Stimulated activated CD8-positive, alpha-beta memory T cell treated with anti-CD3 and anti-CD28 coated beads, Interleukin-7, amount 100 ng/mL, for 48 hours (primary cell): ENCODE measurements around the gene SOX8.
A peak's percentile ranks its signal among the peaks of the same experiment; 100 is the strongest.

Experiments used
- DNase-seq, 2 donors: peaks; one replicate each; pipeline ENCODE4 v3.0.0-alpha.2; 2020; ENCODE audit warnings: low read depth in 1 of 2; ENCODE audit errors: extremely low read depth in 1 of 2

Gene SOX8

DNA sequence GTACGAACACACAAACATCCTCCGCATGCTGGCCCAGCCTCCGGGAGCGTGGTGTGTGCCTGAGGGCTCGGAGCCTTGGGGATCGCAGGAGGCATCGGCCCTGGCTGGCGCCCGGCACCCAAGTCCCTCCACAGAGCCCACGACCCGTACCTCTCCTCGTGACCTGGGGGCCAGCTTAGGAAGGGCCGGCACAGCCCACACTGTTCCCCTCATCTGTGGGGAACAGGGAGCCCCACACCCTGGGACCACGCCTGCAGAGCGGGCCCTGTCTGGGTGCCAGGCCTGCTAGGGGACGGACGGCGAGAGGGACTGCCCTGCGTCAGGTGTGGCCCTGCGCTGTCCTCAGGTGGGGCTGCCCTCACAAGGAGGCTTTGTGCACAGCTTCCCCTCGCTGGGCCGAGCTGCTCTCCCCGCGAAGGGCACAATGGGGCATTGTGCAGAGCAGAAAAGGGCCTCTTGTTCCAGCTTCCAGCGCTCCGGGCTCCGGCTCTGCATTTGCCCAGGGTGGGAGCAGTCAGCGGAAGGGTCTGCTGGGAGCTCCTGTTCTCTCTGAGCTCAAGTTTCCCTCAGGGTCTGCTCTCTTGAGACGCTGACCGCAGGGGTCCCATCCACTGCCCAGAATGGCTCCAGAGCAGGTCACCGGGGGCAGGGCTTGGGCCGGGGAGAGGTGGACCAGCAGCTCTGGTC lies 9.1 kb upstream of the SOX8 start:
- no peak for DNase-seq

DNA sequence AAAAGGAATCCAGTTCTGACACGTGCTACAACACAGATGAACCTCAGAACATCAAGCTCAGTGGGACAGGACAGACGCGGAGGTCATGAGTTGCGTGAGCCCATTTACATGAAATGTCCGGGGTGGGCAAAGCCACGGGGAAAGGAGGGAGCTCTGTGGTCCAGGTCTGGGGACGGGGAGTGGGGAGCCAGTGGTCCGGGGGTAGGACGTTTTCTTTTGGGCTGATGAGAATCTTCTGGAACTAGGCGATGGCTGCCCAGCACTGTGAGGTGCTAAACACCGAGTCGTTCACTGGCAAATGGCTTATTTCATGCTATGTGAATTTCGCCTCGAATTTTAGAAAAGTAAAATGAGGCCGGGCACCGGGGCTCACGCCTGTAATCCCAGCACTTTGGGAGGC lies 8.2 kb upstream of the SOX8 start:
- no peak for DNase-seq

DNA sequence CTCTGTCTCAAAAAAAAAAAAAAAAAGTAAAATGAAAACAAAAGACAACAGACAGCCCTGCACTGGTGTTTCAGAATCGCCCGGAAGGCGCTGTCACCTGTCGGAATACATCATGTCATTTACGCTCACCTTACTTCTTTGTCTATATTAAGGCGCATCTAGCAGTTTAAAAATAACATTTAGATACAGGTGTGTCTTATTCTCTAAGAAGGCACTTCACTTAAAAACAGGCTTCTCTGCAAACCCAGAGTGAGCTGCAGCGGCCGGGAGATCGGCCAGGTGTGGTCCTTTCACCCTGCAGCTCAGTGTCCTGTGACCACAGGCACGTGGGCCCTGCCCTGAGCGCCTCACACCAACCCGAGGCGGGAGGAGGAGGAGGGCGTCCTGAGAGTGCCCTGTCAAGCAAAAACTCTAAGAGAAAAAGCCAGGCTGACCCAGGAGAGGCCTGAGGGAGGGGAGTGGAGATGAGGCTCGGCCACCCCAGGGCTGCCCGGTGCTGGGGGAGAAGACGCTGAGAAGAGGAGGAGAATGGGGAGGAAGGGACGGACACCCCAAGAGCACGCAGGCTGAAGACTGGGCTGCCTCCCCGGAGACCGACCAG lies 7.5 kb upstream of the SOX8 start:
- DNase-seq: no peak

DNA sequence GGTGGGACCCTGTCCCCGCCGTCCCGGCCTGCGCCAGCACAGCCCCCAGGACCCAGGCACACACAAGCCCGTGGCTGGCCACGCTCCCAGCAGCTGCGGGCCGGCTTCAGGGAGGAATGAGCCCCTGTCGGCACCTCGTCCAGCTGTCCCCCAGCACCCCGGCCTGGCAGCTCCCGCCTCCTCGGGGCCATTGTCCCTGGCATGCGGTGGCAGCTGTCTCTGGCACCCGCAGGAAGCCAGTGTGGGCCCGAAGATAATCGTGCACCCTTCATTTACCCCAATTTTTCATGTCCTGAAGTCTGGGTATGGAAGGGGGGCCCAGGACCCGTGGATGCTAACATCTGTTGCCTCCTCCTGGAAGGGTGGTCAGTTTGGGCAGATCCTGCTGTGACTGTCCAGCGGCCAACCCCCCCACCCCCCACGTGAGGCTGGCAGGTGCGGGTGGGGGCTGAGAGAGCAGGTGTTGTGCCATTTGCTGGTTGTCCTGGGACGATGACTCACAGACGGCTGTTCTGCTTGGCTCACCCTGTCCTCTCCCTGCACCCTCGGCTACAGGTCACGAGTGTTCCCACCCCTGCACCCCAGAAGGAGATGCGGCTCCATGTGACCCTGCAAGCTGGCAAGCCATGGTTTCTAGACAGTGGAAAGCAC lies 6.8 kb upstream of the SOX8 start:
- no peak for DNase-seq

DNA sequence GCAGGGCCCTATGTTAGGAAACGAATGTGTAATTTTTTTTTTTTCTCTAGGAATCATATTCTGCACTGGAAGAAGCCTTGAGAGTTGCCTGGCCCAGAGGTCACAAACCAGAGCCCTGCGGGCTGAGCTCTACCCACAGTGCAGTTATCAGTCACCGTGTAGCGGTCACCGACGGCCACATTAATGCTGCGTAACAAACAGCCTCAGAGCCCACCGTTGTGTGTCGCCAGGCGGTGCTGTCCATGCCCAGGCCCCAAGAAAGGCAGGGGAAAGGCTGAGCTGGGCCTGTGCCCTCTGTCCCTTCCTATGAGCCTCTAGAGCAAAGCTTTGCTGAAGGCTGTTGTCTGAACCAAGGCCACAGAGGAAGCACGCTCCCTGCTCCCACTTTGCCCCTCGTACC lies 6.3 kb upstream of the SOX8 start:
- DNase-seq: no peak

DNA sequence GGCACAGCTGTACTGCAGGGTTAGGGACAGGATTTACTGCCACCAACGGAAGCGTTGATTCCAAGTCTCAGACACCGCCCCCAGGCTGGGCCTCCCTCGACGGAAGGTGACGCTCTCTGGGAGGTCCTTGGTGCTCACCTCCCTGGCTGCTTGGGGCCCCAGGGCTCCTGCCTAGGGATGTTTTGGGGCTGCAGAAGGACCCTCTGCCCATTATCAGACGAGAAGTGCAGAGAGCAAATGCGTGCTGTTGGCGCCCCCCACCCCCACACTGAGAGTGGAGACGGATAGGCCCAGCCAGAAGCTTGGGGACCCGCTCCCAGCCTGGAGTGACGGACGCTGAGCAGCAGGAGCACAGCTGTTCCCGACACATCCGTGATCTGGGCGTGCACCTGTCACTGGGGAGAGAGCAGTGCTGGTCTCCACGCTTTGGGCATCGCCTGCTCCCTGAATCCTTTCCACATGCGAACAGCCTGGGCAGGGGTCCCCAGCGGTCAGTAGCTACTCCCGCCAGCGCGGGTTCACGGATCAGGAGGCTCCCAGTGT lies 5.1 kb upstream of the SOX8 start:
- DNase-seq: peak in 1 of 2 donors; percentile 21

DNA sequence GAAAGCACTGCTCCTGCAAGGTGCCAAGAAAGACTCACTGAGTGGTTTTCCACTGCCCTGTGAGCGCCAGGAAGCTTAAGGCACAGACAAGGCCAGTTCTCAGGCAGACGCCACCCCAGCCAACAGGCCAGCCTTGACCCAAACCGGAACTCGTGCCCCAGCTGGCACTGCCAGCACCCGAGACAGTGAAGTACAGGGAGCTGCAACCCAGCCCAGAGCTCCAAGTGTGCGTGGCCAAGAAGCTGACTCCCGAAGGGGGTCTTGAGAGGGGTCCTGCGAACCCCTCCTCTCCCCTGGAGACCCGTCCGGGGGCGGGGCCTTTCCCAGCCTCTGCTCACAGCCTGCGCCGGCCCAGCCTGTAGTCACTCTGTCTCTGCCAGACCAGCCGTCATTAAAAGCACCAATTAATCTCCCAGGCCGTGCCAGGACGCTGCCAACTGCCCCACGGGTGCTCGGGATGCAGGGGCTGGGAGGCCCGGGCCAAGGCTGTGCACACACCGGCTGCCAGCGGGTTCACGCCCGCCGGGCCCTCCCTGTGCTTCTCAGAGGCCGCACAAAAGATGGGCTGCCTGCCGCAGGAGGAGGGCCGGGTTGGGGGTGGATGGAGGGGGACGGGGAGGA lies 4.4 kb upstream of the SOX8 start:
- DNase-seq: no peak

DNA sequence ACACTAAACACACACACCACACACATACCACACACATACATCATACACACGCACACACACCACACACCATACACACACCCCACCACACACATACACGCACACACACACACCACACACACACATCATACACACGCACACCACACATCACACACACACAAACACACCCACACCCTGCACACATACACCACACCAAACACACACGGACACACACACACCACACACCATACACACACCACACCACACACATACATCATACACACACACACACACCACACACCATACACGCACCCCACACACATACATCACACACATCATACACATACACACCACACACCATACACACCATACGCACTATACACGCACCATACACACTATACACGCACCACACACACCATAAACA lies 3.7 kb upstream of the SOX8 start:
- no peak for DNase-seq

DNA sequence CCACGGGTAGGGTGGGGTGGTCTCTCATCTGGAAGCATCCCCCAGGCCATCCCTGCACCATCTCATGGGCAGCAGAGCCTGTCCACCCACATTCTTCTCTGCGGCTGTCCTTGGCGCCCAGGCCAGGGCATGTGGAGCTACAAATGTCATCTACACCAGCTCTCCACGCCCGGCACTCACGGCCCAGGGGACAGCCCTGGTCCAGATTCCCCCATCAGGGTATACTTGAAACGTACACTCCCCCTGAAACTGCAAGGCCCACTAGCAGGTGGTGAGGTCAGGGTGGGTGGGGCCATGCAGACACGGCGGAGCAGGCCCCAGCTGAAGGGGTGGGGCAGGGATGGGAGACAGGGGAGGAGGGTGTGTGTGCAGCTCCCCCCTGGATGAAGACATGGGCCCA lies 3.2 kb upstream of the SOX8 start:
- DNase-seq: no peak

DNA sequence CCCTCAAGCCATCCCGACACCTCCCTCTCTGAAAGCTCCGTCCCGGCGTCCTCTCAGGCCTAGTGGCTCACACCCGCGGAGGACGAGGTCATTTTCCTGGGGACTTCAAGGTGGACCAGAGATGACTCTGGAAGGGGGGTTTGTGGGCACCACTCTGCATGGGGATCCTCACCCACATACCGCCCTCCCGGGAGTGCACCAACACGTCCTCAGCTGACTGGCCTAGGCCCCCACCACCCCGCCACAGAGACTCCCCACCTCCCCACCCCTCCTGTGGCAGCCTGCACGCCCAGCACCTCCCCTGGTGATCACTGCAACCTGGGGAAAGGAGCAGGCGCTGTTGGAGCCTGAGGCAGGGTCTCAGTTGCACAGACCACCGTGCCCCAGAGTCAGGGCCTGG lies 2.4 kb upstream of the SOX8 start:
- no peak for DNase-seq

DNA sequence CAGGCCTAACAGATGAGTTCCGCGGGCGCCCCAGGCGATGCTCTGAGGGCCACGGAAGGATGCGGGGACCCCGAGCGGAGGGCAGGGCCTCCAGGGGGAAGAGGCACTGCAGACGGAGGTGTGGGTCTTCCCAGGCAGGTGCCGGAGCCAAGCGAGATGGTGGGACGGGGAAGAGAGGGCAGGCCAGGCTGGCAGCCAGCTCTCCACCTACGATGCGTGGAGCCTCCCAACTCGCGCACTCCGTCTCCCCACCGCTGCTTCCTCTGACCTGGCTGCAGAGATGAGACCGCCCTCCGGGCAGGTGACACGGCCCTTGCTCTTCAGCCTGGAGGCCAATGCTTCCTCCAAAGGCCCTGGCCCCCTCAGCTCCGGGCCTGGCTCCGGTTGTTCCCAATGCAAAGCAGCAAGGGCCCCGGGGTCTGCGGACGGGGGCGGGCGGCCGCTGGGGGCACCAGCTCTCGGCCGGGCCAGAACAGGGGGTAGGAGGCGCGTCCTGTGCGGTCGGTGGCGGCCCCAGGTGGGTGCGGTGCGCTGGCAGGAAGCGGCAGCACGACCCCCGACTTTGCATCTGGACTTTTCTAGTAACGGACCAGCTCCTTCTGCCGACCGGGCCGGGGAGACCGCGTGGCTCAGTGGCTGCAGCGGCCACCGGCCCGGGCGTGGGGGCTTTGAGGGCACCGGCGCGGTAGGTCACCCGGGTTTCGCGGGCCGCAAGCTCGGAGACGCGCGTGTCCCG lies 1.5 kb upstream of the SOX8 start:
- DNase-seq: no peak

DNA sequence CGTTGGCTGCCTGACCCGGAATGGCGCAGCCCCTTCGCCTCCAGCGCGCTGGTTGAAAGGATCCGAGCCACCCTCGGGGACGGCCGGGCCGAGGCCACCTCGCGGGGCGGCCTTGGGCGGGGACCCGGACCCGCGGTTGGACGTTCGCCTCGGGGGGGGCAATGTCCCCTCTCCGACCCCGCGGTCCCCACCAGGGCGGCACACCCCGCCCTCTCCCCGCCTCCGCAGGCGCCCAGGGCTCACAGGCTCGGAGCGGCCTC lies 1.0 kb upstream of the SOX8 start:
- no peak for DNase-seq

DNA sequence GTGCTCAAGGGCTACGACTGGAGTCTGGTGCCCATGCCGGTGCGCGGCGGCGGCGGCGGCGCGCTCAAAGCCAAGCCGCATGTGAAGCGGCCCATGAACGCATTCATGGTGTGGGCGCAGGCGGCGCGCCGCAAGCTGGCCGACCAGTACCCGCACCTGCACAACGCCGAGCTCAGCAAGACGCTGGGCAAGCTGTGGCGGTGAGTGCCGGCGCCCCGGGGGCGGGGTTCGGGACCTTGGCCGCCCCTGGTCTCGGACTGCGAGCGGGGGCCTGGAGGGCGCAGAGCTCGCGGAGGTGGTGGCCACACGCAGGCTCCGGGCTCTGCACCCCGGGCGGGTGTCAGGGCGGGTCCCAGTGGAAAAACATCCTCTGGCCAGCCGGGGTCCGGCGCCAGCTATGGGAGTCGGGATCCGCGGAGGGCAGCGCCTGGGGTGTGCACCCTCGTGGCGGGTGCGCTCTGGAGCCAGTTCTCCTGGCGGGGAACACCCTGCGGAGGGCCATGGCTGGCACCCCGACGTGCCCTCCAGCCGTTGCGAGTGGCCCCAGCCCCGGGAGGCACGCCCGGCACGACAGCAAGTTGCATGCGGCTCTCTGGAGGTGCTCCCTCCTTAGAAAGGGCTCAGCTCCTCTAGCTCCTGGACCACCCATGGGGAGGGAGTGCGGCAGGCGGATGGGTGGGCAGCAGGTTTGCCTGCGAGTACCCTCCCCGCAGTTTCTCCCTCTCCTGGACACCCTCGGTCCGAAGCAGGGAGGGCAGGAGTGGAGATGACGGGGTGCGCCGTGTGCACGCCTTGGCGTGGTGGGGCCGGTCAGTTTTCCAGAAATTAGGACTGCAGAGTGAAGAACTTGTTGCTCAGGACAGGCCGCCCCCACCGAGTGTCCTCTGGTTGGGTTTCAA lies 824 bp downstream of the SOX8 start:
- DNase-seq: no peak

DNA sequence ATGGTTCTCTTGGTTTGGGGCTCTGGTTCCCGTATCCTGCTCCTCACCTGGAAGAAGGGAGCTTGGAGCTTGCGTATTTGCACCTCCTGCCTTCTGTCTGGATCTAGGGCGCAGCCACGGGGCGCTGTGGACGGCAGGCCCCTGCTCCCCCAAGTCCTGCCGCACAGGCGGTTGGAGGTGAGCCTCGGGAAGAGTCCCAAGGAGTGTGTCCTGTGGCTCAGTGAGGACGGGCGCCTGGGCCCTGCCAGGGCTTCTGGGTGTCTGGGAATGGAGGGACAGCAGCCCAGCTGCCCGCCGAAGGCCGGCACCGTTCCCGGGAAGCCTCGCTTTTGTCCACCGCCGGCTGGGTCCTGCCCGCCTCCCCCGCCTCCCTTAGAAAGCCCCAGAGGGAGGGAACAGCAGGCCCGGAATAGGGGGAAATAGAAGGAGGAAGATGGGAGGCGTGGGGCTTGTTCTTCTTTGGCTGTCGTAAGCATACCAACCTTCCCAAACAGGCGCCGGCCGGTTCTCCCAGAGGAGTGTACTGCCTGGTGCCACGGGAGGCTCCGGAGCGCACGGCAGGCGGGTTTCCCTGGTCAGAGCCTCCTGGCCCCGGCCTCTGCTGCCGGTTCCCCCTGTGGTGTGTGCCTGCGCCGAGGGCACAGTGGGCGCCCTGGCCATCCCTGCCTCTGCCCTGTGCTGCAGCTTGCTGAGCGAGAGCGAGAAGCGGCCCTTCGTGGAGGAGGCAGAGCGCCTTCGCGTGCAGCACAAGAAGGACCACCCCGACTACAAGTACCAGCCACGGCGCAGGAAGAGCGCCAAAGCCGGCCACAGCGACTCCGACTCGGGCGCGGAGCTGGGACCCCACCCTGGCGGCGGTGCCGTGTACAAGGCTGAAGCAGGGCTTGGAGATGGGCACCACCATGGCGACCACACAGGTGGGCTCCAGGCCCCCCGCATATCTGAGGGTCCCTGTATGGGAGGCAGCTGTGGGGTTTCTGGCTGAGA lies 1.8 kb downstream of the SOX8 start:
- no peak for DNase-seq

DNA sequence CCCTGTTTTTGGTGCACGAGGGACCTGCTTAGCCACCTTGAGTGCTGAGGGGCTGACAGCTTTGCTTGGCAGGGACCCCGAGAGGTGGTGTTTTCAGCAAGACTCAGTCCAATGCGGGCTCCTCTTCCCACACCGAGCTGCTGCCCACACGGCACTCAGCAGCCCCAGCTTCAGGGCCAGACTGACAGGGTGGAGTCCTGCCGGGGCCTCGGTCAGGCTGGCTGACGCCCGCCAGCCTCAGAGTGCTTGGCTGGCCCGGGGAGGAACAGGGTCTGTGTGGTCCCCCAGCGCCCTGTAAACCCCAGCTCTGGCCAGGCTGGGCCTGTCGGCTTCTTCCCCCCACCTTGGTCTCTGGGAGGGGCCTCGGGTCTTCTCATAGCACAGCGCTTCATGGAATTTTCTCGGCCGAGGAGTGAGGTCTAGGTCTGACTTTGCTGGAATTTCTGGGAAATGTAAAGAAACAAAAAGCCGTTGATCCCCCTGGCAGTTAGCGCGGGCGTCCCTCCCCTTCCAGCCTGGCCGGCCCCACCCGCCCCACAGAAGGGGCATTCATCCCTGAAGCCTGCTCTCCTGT lies 2.6 kb downstream of the SOX8 start:
- DNase-seq: no peak

DNA sequence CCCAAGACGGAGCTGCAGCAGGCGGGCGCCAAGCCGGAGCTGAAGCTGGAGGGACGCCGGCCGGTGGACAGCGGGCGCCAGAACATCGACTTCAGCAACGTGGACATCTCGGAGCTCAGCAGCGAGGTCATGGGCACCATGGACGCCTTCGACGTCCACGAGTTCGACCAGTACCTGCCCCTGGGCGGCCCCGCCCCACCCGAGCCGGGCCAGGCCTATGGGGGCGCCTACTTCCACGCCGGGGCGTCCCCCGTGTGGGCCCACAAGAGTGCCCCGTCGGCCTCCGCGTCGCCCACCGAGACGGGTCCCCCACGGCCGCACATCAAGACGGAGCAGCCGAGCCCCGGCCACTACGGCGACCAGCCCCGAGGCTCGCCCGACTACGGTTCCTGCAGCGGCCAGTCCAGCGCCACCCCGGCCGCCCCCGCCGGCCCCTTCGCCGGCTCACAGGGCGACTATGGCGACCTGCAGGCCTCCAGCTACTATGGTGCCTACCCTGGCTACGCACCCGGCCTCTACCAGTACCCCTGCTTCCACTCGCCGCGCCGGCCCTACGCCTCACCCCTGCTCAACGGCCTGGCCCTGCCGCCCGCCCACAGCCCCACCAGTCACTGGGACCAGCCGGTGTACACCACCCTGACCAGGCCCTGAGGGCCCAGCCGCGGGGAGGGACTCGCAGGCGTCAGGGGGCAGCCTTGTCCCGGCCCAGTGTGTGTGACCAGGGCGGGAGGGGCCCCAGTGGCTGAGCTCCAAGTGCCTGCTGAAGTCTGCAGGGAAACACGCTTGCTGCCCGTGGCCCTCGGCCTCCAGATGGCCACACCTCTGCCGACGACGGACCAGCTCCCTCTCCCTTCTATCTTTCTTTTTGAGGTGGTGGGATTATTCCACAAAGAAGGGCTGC lies 3.4 kb downstream of the SOX8 start:
- DNase-seq: no peak

DNA sequence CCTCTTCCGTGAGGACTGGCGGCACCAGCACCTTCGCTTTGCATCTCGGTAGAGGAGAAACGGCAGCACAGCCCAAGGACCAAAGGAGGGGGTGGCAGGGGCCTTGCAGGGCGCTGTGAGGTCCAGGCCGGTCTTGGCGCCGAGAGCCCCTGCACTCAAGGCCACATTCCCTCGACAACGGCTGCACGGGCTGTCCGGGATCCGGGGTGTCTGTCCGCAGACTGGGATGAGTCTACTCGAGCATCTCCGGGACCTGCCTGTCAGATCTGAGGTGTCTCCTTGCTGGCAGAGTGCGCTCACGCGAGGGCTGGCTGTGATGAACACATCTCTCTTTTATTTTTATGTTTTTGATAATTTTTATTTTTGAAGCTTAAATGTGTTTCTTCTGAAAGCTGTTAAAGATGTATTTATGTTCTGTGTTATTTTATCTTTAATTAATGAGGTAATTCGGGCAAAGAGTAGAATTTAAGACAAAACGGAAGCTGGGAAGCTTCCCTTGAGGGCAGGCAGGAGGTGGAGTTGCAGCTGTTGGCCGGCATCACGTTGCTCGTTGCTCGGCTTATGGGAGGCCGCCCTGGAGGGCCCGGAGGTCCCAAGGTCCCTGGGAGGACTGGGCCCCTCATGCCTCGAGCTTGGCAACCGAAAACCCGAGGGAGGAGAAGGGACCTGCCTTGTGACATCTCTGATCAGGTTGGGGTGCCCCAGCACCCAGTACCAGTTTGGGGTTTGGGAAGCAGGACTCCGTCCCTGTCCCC lies 4.3 kb downstream of the SOX8 start:
- DNase-seq: no peak
